H1 (cell line): Measurements from ENCODE around the gene PTPN3. TPM values are rescaled to one million over a fixed set of nuclear protein-coding genes. Genes with fewer than 3 reads are reported as not detected.

Experiments used
- SIN3A ChIP-seq, 2 experiments: IDR thresholded peaks in 1 of 2; conservative IDR thresholded peaks in 1 of 2; 2 replicates each; pipeline ENCODE4 v1.6.1; 2011 to 2012; ENCODE audit warnings: low read length in 2 of 2, improper control_type of control experiment in 1 of 2, low read depth in 1 of 2, mild to moderate bottlenecking in 1 of 2
- SUZ12 ChIP-seq: fragments of 200-600 bp; sonication (generic); IDR thresholded peaks from 2 replicates; pipeline ENCODE4 v1.6.1; 2012; ENCODE audit warnings: mild to moderate bottlenecking, inconsistent platforms, low read length, moderate library complexity, mixed read lengths
- polyA plus RNA-seq, 7 experiments: library from polyadenylated mRNA; depleted of rRNA in 3 of 7; stranded (reverse) in 5 of 7; unstranded in 2 of 7; fragments of >200 nt in 5 of 7; fragments of 200-250 nt in 2 of 7; gene quantifications; 1 replicate in 5 of 7; 2 replicates in 1 of 7; 4 replicates in 1 of 7; pipeline versions ENCODE4 v1.2.1 to v1.2.3, GENCODE V29; 2011 to 2013; ENCODE audit warnings: missing spikeins in 2 of 7, mixed read lengths in 2 of 7
- total RNA-seq: library from RNA; stranded (reverse); fragmentation: NEBNext Ultra II Directional; extraction: Animal tissue kit (Norgen Biotek cat#: 25700); gene quantifications from 2 replicates; pipeline ENCODE4 v1.2.1, GENCODE V29; 2021

The PTPN3 gene
- total and polyA plus RNA-seq, 2 of the 8 experiments (the other 6 are each of a cell fraction or from before 2014, with no cell fraction given) = 2.9 to 3.7 TPM

- TF ChIP-seq SIN3A (conservative IDR thresholded peaks at IDR 0.05 in 1 of 2, IDR thresholded peaks at IDR 0.05 in 1 of 2; ENCODE audit: low read depth in 1 of 2, low read length in 2 of 2) = no peak
- TF ChIP-seq SUZ12 = no peak
These were observed 20.0 kb downstream of the PTPN3 start (continued) for GRCh38 chr9:109478051-109478563.
